ENCODE measurements around the gene TMIGD1. TPM values are rescaled to one million over a fixed set of nuclear protein-coding genes. Genes with fewer than 3 reads are reported as not detected.
"Not testable (repeated sequence)": the region's sequence is repeated elsewhere in the genome, so short reads cannot be mapped to it uniquely, and the experiment has no call there.

Gene TMIGD1
- polyA plus RNA-seq, 1 donor (not counting 4 experiments of a cell fraction or from before 2014, with no cell fraction given) = not detected

DNA sequence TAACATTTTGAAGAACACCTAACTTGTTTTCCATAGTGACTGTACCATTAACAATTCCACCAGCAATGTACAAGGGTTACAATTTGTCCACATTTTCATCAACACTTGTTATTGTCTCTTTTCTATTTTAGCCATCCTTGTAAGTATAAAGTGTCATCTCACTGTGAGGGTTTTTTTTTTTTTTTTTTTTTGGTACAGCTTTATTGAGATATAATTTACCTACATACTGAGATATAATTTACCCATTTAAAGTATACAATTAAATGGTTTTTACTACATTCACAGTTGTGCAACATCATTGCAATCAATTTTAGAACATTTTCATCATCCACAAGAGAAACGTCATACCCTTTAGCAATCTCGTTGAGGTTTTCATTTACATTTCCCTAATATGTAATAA, 17.9 kb upstream of the TMIGD1 start:
- DNase-seq (ENCODE audit: low read depth, low spot score) (no peak), FAIRE-seq (no peak)
- Histone ChIP-seq H3K9ac (ENCODE audit: control insufficient read depth, extremely low read depth, insufficient read depth, low read length) (no peak overlapping the region), H3K4me2 (ENCODE audit: control insufficient read depth, extremely low read depth, insufficient read depth, low read depth, low read length) (no peak overlapping the region), H3K4me3 (ENCODE audit: control insufficient read depth in 2 of 3, extremely low read depth in 1 of 3, insufficient read depth in 2 of 3, low read depth in 1 of 3, low read length in 3 of 3) (no peak overlapping the region), H2AFZ (ENCODE audit: control insufficient read depth, low read length) (no peak overlapping the region), H3K79me2 (ENCODE audit: control insufficient read depth, insufficient read depth, low read length) (no peaks in the 10 kb centered on the region), H3K9me3 (ENCODE audit: control insufficient read depth, low read depth, low read length) (no peaks in the 10 kb centered on the region), H3K27me3 (ENCODE audit: control insufficient read depth, extremely low read depth, insufficient read depth, low read length) (peaks cover 6% of the 10 kb centered on the region), H3K36me3 (ENCODE audit: control insufficient read depth in 2 of 2, extremely low read depth in 1 of 2, insufficient read depth in 2 of 2, low read length in 2 of 2) (no peaks in the 10 kb centered on the region), H4K20me1 (ENCODE audit: control insufficient read depth, extremely low read depth, insufficient read depth, low read length) (no peaks in the 10 kb centered on the region), H3K4me1 (ENCODE audit: control insufficient read depth, extremely low read depth, insufficient read depth, low read length) (no peaks in the 10 kb centered on the region), H3K27ac (ENCODE audit: control insufficient read depth, insufficient read depth, low read length) (no peak overlapping the region), H3K9me1 (ENCODE audit: control insufficient read depth, extremely low read depth, insufficient read depth, low read length) (no peaks in the 10 kb centered on the region)
- dilution Hi-C loops (cut with MboI; ENCODE audit: extremely low pct_ligation_motif_present, low sequenced_read_pairs) = no loop called here
- no peak for TF ChIP-seq EZH2 (IDR thresholded peaks at IDR 0.05; ENCODE audit: low read length)
- TF ChIP-seq, protein P1, sequence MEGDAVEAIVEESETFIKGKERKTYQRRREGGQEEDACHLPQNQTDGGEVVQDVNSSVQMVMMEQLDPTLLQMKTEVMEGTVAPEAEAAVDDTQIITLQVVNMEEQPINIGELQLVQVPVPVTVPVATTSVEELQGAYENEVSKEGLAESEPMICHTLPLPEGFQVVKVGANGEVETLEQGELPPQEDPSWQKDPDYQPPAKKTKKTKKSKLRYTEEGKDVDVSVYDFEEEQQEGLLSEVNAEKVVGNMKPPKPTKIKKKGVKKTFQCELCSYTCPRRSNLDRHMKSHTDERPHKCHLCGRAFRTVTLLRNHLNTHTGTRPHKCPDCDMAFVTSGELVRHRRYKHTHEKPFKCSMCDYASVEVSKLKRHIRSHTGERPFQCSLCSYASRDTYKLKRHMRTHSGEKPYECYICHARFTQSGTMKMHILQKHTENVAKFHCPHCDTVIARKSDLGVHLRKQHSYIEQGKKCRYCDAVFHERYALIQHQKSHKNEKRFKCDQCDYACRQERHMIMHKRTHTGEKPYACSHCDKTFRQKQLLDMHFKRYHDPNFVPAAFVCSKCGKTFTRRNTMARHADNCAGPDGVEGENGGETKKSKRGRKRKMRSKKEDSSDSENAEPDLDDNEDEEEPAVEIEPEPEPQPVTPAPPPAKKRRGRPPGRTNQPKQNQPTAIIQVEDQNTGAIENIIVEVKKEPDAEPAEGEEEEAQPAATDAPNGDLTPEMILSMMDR (optimal IDR thresholded peaks at IDR 0.05 in 1 of 3, IDR thresholded peaks at IDR 0.05 in 1 of 3, conservative IDR thresholded peaks at IDR 0.05 in 1 of 3; ENCODE audit: extremely low read depth in 1 of 3, insufficient read depth in 2 of 3, low read length in 3 of 3) = no peak

DNA sequence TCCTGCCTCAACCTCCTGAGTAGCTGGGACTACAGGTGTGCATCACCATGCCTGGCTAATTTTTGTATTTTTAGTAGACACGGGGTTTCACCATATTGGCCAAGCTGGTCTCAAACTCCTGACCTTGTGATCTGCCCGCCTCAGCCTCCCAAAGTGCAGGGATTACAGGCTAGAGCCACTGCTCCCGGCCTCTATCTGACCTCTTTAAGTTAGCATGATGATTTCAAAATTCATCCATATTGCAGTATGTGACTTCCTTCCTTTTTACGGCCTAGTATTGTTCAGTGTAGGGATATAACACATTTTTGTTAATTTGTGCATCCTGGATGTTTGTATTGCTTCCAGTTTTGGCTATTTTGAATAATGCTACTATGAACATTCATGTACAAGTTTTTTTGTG, 17.4 kb upstream of the TMIGD1 start:
- H3K4me2 ChIP-seq (ENCODE audit: control insufficient read depth, extremely low read depth, insufficient read depth, low read depth, low read length); FAIRE-seq; DNase-seq (ENCODE audit: low read depth, low spot score); H3K9me3 ChIP-seq (ENCODE audit: control insufficient read depth, low read depth, low read length); H3K79me2 ChIP-seq (ENCODE audit: control insufficient read depth, insufficient read depth, low read length); H4K20me1 ChIP-seq (ENCODE audit: control insufficient read depth, extremely low read depth, insufficient read depth, low read length); H3K4me3 ChIP-seq (ENCODE audit: control insufficient read depth in 2 of 3, extremely low read depth in 1 of 3, insufficient read depth in 2 of 3, low read depth in 1 of 3, low read length in 3 of 3); dilution Hi-C loops (cut with MboI; ENCODE audit: extremely low pct_ligation_motif_present, low sequenced_read_pairs); H3K4me1 ChIP-seq (ENCODE audit: control insufficient read depth, extremely low read depth, insufficient read depth, low read length); H3K9ac ChIP-seq (ENCODE audit: control insufficient read depth, extremely low read depth, insufficient read depth, low read length); H3K27ac ChIP-seq (ENCODE audit: control insufficient read depth, insufficient read depth, low read length); H3K27me3 ChIP-seq (ENCODE audit: control insufficient read depth, extremely low read depth, insufficient read depth, low read length); H3K9me1 ChIP-seq (ENCODE audit: control insufficient read depth, extremely low read depth, insufficient read depth, low read length); H3K36me3 ChIP-seq (ENCODE audit: control insufficient read depth in 2 of 2, extremely low read depth in 1 of 2, insufficient read depth in 2 of 2, low read length in 2 of 2); H2AFZ ChIP-seq (ENCODE audit: control insufficient read depth, low read length): not testable (repeated sequence)

DNA sequence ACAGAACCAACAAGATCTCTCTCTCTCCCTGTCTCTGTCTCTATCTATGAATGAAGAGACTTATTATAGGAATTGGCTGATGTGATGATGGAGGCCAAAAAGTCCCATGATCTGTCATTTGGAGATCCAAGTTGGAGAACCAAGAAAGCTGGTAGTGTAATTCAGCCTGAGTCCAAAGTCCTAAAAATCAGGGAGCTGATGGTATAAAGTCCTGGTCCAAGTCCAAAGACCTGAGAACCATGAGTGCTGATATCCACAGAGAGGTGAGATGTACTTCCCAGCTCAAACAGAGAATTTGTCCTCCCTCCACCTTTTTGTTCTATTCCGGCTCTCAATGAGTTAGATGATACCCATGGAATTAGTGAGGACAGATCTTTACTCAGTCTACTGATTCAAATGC, 15.4 kb upstream of the TMIGD1 start:
- Histone ChIP-seq H3K4me3 (ENCODE audit: control insufficient read depth in 2 of 3, extremely low read depth in 1 of 3, insufficient read depth in 2 of 3, low read depth in 1 of 3, low read length in 3 of 3) (no peak overlapping the region), H3K36me3 (ENCODE audit: control insufficient read depth in 2 of 2, extremely low read depth in 1 of 2, insufficient read depth in 2 of 2, low read length in 2 of 2) (no peaks in the 10 kb centered on the region), H2AFZ (ENCODE audit: control insufficient read depth, low read length) (no peak overlapping the region), H3K27me3 (ENCODE audit: control insufficient read depth, extremely low read depth, insufficient read depth, low read length) (no peaks in the 10 kb centered on the region), H3K79me2 (ENCODE audit: control insufficient read depth, insufficient read depth, low read length) (no peaks in the 10 kb centered on the region), H4K20me1 (ENCODE audit: control insufficient read depth, extremely low read depth, insufficient read depth, low read length) (no peaks in the 10 kb centered on the region), H3K9me1 (ENCODE audit: control insufficient read depth, extremely low read depth, insufficient read depth, low read length) (no peaks in the 10 kb centered on the region), H3K9ac (ENCODE audit: control insufficient read depth, extremely low read depth, insufficient read depth, low read length) (no peak overlapping the region), H3K27ac (ENCODE audit: control insufficient read depth, insufficient read depth, low read length) (no peak overlapping the region), H3K4me1 (ENCODE audit: control insufficient read depth, extremely low read depth, insufficient read depth, low read length) (peaks cover 7% of the 10 kb centered on the region), H3K9me3 (ENCODE audit: control insufficient read depth, low read depth, low read length) (no peaks in the 10 kb centered on the region), H3K4me2 (ENCODE audit: control insufficient read depth, extremely low read depth, insufficient read depth, low read depth, low read length) (no peak overlapping the region)
- no peak for FAIRE-seq
- dilution Hi-C loops (cut with MboI; ENCODE audit: extremely low pct_ligation_motif_present, low sequenced_read_pairs) = no loop called here
- TF ChIP-seq EZH2 (IDR thresholded peaks at IDR 0.05; ENCODE audit: low read length) = no peak
- TF ChIP-seq, protein P1 (optimal IDR thresholded peaks at IDR 0.05 in 1 of 3, IDR thresholded peaks at IDR 0.05 in 1 of 3, conservative IDR thresholded peaks at IDR 0.05 in 1 of 3; ENCODE audit: extremely low read depth in 1 of 3, insufficient read depth in 2 of 3, low read length in 3 of 3) = no peak
- no peak for DNase-seq (ENCODE audit: low read depth, low spot score)

All from keratinocyte (primary cell).